CD4-positive, alpha-beta T cell treated with Interleukin-6 for 4 hours (primary cell): ENCODE data around the gene IPP.
"Not testable (repeated sequence)": the region's sequence is repeated elsewhere in the genome, so short reads cannot be mapped to it uniquely, and the experiment has no call there.

Experiments used
- DNase-seq: peaks from one replicate; pipeline ENCODE4 v3.0.0-alpha.2; 2020; ENCODE audit warnings: mixed read lengths

IPP gene

DNA sequence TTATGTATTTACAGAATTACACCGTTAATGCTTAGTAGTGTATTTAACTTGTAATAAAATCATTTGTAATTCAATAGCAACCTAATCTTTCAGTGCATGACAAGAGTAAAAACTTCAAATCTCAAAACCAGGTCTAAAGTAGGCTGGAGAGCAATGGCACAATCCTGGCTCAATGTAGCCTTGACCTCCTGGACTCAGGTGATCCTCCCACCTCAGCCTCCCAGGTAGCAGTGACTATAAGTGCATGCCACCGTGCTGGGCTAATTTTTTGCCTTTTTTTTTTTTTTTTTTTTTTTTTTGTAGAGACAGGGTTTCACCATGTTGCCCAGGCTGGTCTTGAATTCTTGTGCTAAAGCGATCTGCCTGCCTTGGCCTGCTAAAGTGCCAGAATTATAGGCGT lies 11.3 kb downstream of the IPP start:
- no peak for DNase-seq

DNA sequence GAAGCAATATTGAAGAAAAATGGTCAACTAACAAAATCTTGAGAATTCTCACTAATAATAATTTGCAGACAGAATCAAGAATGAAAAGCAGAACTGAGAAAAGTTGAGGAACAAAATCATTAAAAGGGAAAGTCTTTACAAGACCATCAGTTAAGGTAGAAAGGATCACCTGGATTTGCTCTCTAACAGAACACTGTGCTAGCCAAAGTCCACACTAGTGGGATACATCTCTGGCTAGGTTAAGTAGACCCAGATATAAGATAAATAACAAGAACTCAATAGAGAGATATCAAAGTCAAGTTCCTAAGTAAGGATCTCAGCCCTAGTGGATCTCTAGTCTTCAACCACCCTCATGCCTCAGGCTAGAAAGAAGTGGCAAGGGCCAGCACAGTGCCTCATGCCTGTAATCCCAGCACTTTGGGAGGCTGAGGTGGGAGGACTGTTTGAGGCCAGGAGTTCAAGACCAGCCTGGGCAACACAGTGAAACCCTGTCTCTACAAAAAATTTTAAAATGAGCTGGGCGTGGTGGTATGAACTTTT lies 19.6 kb downstream of the IPP start:
- no peak for DNase-seq

DNA sequence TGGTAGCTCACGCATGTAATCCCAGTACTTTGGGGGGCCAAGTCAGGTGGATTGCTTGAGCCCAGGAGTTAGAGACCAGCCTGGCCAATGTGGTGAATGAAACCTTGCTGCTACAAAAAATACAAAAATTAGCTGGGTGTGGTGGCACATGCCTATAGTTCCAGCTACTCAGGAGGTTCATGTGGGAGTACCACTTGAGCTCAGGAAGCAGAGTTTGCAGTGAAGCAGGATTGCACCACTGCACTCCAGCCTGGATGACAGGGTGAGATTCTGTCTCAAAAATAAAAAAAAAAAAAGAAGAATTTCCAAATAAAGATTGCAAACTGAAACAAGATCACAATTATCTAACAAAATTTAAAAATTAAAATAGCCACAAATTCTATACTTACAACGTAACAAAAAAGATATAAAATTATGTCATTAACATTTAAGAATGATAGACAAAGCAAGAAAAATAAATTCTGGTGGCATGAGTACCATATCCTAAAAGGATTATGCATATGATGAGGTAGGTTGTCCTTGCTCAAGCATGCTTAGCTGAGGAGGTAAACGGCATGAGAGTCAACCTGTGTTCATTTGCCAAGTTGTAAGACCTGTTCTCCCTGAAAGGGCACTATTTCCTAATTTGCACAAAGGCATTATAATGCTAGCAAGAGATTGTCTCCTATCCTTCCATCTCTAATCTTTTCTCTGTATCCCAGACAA lies 20.2 kb downstream of the IPP start:
- DNase-seq, result no peak

DNA sequence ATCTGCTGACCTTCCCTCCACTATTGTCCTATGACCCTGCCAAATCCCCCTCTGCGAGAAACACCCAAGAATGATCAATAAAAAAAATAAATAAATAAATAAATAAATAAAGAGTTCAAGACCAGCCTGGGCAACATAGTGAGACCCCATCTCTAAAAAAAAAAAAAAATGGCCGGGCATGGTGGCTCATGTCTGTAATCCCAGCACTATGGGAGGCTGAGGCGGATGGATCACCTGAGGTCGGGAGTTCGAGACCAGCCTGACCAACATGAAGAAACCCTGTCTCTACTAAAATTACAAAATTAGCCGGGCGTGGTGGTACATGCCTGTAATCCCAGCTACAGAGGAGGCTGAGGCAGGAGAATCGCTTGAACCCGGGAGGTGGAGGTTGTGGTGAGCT lies 24.4 kb downstream of the IPP start:
- DNase-seq, result not testable (repeated sequence)

DNA sequence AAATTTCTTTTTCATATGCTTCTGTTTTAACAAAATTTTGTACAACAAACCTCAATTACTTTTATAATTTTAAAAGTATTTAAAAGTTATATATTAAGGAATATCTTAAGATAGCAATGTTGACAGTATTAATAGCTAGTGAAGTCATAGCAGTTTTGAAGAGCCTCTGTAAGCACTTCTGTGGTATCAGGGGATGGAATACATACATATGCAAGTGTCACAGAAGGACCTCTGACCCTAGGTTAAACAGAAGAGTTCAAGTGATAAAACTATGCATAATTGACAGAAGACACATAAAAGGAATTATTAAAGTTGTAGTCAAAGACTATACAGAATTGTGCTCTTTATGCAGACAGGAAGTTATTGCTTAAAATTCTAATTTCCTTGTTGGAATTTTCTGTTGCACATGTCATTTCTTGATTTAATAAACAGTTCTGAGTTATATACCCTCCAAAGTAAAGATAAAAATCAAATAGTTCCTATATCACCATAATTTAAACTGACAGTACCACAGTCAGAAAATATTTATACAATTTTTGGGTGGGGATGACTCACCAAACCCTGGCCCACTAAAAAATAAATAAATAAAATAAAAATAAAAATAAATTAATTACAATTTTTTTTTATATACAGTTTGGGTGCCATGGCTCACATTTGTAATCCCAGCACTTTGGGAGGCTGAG lies 27.1 kb downstream of the IPP start:
- DNase-seq, result no peak

DNA sequence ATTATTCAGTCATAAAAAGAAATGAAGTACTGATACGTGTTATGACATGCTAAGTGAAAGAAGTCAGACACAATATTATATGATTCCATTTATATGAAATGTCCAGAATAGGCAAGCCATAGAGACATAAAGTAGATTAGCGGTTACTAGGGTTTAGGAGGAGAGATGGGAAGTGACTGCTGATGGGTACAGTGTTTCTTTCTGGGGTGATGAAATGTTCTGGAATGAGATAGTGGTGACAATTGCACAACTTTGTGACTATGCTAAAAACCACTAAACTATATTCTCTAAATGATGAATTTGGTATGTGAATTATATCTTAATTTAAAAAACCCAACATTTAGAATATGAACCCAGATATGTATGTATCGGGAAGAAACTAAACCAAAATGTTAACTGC lies 27.6 kb downstream of the IPP start:
- DNase-seq, result no peak

DNA sequence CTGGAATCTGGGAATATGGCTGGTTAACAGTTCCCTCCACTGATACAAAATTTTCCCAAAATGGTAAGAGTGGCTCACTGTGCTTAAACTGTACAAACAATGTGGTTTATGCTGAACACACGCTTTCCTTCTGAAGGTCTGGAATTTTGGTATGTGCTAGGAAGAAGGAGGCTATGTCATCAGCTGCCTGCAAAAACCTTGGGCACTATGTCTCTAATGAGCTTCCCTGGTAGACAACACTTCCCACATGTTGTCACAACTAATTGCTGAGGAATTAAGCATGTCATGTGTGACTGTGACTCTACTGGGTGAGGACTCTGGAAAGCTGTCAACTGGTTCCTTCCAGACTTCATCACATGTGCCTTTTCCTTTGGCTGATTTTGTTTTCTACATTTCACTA lies 29.2 kb downstream of the IPP start:
- no peak for DNase-seq

DNA sequence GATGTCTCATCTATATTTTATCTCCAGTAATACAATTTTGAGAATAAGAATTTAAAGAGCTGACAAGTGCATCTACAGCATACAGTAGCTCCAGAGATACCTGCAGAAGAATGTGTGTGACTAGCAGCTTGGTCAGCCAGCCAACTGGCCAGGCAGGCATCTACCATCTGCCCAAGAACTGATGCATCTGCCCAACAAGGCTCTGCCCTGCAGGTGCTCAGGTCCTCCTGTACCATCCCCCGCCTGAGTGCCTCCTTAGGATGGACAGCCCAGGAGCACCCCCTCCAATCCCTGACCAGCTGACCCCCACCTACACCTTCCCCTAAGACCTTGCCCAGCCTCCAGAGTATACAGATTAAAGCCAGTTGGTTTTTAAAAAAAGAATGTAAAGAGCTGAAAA lies 32.2 kb downstream of the IPP start:
- no peak for DNase-seq

DNA sequence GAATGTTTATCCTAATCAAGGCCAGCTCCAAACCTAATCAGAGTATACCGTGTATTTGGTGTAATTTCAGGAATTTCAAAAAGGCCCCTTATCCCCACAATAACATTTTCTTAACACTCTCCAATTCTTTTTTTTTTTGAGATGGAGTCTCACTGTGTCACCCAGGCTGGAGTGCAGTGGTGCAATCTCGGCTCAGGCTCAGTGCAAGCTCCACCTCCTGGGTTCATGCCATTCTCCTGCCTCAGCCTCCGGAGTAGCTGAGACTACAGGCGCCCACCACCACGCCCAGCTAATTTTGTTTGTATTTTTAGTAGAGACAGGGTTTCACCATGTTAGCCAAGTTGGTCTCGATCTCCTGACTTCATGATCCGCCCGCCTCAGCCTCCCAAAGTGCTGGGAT lies 33.1 kb downstream of the IPP start:
- not testable (repeated sequence) for DNase-seq

DNA sequence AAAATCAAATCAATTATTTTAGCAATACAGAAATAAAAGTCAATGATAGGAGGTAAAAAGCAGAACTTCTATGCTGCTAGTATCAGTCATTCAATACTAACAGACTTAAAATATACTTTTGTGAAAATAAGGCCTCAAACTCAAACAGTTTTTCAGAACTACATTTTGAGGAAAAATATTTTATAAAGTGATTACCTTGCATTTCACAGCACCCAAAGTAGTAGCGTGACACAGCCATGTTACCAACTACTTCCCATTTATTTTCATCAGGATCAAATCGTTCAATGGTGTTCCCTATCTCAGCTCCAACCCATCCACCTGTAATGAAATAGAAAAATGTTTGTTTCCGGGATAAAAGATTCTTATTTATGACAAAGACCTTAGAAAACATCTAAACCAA lies 33.8 kb downstream of the IPP start:
- no peak for DNase-seq

DNA sequence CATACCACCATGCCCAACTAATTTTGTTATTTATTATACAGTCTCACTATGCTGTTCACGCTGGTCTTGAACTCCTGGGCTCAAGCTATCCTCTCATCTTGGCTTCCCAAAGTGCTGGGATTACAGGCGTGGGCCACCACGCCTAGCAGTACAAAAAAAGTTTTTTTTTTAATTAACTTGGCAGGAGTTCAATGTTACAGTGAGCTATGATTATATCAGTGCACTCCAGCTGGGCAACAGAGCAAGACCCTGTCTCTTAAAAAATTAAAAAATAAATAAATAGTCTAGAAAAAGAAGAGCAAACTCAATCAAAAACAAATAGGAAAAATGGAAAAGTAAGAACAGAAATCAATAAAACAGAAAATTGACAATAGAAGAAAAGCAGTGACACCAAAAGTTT lies 36.7 kb downstream of the IPP start:
- no peak for DNase-seq

DNA sequence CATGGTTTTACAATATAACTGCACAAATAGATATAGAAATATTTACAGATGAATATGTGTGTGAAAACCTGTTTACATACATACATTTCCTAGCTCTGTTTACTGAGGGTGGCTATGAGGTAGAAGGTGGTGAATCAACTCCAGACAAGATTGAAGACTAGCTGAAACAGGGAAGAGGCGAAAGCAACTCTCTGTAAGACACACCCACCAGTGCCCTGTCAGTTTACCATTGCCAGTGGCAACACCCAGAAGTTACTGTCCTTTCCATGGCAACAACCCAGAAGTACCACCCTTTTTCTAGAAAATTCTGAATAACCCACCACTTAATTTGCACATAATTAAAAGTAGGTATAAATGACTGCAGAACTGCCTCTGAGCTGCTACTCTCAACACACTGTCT lies 45.8 kb downstream of the IPP start:
- DNase-seq, result no peak

DNA sequence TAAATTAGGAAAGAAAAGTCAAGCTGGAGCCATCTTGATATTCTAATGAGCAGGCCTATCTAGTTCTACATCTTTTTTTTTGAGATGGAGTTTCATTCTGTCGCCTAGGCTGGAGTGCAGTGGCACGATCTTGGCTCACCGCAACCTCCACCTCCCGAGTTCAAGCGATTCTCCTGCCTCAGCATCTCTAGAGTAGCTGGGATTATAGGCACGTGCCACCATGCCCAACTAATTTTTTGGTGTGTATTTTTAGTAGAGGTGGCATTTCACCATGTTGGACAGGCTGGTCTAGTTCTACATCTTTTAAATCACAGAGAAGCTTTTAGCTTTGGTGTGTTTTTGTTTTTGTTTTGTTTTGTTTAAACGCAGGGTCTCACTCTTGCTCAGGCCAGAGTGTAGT lies 55.6 kb downstream of the IPP start:
- no peak for DNase-seq

DNA sequence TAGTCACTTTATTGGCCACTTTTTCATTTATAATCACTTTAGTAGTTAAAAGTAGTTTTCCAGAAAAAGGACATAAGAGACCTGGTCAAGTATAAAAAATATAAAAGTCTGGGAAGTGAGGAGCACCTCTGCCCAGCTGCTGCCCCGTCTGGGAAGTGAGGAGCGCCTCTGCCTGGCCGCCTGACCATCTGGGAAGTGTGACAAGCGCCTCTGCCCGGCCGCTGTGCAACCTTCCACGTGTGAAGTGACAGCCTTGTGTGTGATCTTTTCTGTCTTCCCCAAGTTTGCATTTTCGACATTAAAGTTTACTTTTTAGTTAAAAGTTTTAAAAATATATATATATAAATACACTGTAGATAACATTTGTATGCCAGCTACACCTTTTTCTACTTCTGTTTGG lies 56.6 kb downstream of the IPP start:
- not testable (repeated sequence) for DNase-seq

DNA sequence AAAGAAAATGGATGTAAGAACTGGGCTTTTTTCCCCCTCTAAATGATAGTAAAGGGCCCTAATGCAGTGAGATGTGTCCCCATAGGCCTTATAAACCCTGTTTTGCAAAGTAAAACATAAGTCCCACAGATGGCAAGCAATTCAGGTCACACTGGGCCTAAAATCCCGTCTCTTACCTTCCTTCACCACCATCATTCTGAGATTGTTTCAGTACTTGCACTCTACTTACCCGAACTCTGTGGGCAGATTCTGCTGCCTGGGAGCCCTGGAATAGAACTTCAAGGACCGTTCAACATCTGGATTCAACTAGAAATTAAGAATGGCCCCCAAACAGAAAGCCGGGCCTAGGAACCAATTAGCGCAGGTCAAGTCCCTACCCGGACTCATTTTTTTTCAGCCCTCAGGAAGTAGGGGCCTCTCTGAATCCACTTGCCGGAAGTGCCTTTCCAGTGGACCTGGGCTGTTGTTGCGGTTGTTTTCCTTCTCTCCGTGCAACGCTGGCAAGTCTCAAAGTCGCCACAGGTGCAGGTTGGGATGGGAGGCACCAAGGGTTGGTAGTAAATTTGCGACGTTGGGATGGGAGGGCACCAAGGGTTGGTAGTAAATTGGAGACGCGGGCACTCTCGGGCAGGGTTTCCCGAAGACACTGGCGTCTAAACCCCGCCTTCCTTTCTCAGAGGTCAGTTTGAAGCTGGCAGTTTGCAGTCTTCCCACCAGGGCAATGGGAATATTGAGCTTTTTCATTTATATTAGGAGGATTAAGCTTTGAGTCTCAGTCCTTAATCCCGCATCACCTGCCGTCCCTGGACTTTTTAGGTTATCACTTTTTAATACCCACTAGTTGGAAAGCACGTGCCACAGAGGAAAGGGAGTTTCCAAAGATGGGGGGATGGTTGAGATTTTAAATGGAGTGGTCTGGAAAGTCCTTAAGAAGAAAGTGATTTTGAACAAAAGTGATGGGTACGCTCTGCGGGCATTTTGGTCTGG lies 62.4 kb downstream of the IPP start, which contains the start of gene TMEM69:
TSS of gene TMEM69 (plus strand) at position 428 of the 987 bp plus-strand sequence. CDS start 2,888 bp downstream, outside the sequence.
- DNase-seq, result peak; percentile 78

DNA sequence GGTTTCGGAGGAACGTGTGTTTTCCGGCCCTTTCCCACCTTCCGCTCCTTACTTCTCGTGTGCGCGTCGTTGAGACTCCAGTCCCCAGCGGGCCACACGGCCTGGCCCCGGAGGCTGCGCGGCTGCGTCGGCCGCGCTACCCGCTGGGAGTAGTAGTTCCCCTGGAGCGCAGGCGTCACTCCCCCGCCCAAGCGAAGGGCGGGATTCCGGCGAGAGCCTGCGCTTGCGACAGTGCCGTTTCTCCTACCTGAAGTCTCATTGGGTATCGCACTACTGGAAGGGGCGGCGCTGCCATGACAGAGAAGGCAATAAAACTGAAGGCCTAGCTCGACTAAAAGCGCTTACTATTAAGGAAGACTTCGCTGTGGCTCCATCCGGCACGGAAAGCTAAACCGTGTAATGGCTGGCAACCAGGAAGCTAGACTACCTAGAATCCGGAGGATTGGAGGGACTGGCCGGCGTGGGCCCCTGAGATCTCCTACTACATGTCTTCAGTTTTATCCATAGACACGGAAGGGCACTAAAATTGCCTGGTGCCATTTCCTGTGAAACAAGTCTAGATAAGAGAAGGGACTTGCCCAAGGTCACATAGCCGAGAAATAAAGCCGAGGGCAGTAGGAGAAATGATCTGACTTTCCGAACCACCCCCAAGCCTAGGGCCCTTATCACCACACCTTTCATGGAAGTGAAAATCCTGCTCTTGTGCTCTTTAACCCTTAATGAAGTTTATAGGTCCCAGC lies 63.3 kb downstream of the IPP start:
- peak; percentile 97 for DNase-seq

DNA sequence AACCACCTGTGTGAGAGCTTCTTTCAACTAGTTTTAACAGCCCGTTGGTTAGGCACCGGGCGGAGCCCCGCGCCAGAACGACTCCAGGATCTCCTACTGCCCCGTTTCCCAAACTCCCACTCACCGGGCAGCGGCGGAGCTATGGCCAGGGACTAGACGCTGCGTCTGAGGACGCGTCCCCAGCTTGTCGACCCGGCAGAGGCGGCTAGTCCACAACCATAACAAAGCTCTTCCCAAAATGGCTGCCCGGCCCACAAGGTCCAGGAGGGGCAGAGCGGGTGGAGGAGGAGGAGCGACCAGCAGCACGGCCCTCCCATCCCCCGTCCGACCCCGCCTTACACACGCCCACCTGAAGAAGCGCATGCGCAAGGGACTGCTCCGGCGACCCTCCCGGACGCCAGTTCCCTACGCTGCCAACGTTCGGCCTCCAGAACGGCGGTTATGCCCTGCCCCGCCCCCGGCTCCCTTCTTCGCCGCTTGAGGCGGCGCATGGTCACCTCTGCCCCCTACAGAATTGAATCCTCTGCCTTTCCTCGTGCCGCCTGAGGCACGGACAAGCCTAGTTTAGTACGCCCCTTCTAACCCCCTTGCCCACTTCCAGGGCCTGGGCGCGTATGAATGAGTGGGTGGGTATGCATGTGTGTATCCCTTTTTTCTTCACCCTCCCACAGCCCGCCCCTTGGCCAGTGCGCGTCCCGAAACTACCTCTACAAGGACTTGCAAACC lies 64.0 kb downstream of the IPP start, which contains the start of gene GPBP1L1:
TSS of gene GPBP1L1 (minus strand) at position 246 of the 726 bp plus-strand sequence. CDS start 27,446 bp downstream, outside the sequence.
- DNase-seq, result peak; percentile 96

DNA sequence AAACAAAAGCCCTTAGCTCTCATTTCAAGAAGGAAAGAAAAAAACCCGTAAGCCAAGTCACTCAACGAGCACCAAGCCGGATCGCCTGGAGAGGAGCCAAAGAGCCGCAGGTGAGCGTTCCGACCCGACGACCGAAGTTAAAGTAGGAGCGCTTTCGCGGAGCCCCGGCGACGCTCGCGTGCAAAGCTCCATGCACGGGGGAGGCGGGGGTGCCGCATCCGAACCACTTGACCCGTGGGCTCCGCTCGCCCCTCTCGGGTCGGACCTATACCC lies 64.5 kb downstream of the IPP start:
- DNase-seq, result peak; percentile 76

DNA sequence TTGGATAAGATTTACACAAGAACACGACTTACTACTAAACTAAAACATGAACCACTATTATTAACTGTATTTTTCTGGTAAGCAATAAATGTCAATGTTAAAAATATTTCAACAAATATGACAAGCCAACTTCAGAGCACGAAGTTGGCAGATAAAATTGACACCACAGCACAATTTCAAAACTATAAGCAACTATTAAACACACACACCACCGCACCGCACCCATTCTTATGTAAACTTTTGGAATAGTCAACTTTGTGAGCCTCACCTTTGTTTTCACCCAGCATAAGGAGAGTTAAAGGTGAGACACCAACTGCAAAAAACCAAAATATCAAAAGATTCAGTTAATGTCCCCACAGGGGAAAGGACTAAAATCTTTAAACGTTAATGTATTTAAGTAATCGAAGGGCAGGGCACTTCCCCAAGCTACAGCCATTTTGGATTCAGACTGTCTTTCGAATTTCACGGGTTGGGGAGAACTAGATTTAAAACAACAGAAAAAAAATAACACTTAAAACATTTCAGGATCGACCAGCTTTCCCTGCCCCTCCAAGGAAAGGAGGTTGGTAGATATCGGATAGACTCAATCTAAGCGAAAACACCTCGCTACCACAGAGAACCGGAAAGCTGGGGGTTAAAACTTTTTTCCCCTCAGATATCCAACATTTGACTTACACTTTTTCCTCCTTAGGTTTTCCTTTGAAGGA lies 65.0 kb downstream of the IPP start:
- peak; percentile 3 for DNase-seq

DNA sequence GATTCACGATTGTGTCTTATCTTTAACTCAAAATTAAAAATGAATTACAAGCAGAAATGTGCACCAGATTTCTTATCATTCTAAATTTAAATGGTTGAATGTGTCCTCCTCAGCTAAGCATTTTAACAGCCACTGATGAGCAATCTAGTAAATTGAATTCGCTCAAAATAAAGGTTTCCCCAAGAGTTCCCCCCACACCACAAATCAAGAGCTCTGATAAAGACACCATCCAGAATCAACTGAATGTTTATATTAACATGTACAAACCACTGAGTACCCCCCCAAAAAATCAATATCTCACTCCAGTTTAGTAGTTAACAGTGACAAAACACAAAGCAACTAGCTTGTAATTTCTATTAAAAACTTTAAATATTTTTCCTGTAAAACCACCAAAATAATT lies 66.1 kb downstream of the IPP start:
- DNase-seq, result no peak

DNA sequence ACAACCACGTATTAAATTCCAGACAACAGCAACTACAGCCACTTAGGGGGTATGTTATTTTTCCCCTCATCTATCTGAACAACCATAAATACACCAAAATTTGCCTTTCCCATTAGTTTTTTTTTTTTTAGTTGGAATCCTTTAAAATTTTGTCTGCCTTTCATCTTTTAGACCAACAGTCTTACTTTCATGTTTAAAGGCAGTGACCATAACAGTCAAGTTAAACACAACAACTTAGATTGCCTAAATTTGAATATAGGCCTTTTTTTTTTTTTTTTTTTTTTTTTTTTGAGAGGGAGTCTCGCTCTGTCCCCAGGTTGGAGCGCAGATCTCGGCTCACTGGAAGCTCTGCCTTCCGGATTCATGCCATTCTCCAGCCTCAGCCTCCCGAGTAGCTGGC lies 67.5 kb downstream of the IPP start:
- no peak for DNase-seq
